Measurements from ENCODE around the gene DLGAP4.

The DLGAP4 gene

DNA sequence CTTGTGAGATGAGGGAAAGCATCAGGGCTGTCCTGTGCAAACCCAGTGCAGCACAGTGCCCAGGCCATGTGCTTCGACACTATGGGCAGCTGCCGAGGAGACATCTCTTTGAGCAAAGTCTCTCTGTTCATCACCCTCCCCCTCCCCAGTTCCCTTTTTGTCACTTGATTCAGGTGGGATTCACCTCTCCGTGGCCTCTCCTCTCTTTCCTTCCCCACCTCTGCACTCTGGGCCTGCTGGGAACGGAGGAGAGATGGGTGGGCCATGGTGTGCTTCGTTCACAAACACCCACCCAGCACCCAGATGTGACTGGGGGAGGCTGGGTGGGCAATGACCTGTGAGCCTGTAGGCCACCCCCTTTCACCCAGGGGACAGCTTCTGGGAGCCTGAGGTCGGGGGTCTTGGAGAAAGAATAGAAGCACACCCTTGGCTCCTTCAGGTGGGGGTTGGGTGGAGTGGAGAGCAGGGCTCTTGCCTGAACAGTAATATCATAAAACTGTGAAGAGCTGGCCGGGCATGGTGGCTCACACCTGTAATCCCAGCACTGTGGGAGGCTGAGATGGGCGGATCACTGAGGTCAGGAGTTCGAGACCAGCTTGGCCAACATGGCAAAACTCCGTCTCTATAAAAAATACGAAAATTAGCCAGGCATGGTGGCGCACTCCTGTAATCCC, 33.5 kb upstream of the DLGAP4 start:
- TF ChIP-seq, protein P1, sequence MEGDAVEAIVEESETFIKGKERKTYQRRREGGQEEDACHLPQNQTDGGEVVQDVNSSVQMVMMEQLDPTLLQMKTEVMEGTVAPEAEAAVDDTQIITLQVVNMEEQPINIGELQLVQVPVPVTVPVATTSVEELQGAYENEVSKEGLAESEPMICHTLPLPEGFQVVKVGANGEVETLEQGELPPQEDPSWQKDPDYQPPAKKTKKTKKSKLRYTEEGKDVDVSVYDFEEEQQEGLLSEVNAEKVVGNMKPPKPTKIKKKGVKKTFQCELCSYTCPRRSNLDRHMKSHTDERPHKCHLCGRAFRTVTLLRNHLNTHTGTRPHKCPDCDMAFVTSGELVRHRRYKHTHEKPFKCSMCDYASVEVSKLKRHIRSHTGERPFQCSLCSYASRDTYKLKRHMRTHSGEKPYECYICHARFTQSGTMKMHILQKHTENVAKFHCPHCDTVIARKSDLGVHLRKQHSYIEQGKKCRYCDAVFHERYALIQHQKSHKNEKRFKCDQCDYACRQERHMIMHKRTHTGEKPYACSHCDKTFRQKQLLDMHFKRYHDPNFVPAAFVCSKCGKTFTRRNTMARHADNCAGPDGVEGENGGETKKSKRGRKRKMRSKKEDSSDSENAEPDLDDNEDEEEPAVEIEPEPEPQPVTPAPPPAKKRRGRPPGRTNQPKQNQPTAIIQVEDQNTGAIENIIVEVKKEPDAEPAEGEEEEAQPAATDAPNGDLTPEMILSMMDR (IDR thresholded peaks at IDR 0.05; ENCODE audit: low read depth, low read length): no peak

DNA sequence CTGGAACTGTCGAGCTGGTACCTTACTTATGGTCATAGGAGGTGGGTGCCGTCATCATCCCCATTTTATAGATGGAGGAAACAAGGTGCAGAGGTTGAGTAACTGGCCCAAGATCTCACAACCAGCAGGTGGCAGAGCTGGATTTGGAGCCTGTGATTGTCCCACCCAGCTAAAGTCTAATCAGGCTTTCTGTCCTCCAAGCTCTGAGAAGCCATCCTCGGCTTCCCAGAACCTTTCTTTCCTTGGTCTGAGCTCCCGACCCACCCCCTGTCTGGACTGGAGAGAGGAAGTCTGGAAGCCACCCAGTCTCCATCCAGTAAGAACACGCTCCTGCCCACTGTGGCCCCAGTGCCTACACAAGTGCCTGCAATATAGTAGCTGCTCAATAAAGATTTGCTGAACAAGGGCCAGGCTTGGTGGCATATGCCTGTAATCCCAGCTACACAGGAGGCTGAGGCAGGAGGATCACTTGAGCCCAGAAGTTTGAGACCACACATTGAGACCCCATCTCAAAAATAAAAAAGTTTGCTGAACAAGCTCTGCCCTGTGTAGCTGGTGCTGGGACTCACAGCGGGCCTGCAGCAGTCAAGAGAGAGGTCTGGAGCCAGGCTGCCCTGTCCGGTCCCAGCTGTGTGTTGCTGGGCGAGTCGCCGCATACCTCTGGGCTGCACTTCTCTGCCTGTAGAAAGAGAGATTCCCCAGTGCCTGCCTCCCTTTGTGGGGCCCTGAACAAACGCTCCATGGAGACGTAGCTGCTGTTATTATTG, 32.5 kb upstream of the DLGAP4 start:
- TF ChIP-seq, protein P1 (IDR thresholded peaks at IDR 0.05; ENCODE audit: low read depth, low read length): 0 out of 2 replicates have a peak, but pooled peaks have one; percentile 14
- H3K4me3 ChIP-seq (ENCODE audit: low read depth, low read length): no peak overlapping the region

More for the DNA sequence above, 33.5 kb upstream of the DLGAP4 start:
- H3K4me3 ChIP-seq (ENCODE audit: low read depth, low read length): no peak overlapping the region

DNA sequence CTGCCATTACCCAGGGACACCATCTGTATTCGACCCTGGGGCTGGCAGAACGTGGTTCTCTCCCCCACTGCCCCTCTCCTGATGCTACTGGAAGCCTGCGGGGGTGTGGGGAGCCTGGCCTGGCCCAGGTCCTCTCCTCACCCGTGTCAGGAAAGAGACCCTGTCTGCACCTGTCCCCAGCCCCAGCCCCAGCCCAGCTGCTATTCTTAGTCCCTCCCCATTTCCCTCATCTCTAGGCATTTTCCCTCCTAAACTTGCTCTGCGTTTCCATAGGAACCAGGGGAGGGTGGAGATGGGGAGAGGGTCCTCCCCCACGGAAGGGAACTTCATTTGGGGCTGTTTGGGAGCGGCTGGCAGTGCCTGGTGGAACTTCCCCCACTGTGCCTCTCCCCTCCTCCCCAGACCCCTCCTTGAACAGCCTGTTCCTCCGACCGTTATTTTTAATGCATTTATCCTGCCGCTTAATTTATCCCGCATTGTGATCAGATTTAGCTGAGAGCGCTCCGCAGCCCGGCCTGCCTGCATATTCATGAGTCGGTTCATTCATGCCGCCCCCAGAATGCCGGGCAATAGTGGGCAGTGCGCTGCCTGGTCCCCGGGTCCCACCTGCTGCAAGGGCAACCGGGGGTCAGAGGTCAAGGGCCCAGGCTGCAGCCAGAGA, 31.8 kb upstream of the DLGAP4 start:
- H3K4me3 ChIP-seq (ENCODE audit: low read depth, low read length): no peak overlapping the region
- TF ChIP-seq, protein P1 (IDR thresholded peaks at IDR 0.05; ENCODE audit: low read depth, low read length): no peak

DNA sequence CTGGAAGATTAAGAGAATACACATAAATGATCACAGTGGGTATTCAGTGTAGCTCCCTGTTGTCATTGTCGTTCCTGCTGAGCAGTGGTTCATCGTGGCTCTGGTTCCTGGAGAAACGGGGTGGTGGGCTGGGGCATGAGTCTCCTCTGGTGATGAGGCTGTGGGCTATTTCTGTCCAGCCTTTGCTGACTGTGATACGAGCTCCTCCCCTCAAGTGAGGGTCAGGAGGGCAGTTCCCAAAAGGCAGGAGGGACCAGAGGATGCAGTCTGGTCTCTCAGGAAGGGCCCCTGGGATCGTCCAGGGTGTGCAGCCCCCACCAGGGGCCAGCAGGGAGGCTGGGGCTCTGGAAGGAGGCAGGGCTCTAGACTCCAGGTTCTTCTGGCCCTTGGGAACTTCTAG, 31.1 kb upstream of the DLGAP4 start:
- H3K4me3 ChIP-seq (ENCODE audit: low read depth, low read length): no peak overlapping the region
- TF ChIP-seq, protein P1 (IDR thresholded peaks at IDR 0.05; ENCODE audit: low read depth, low read length): no peak

- H3K4me3 ChIP-seq (ENCODE audit: low read depth, low read length): no peak overlapping the region
- TF ChIP-seq, protein P1 (IDR thresholded peaks at IDR 0.05; ENCODE audit: low read depth, low read length): no peak
Measured at GRCh38 chr20:36275441-36276189, 30.5 kb upstream of the DLGAP4 start.

- TF ChIP-seq, protein P1 (IDR thresholded peaks at IDR 0.05; ENCODE audit: low read depth, low read length): no peak
- no peak overlapping the region for H3K4me3 ChIP-seq (ENCODE audit: low read depth, low read length)
Measured at GRCh38 chr20:36277546-36277945, 28.6 kb upstream of the DLGAP4 start.

All from WI38 (cell line).